KMS-11 (cell line): ENCODE measurements around the gene NFATC1.

Experiments
- H2AFZ ChIP-seq: fragments of 200-600 bp; sonication (generic); 2 replicates; pipeline ENCODE4 v1.6.1; 2016; ENCODE audit warnings: antibody characterized with exemption, mixed run types, low read depth
- H3K27ac ChIP-seq: fragments of 200-600 bp; sonication (generic); 2 replicates; pipeline ENCODE4 v1.6.1; 2016; ENCODE audit warnings: mild to moderate bottlenecking, mixed run types
- H3K27me3 ChIP-seq: fragments of 200-600 bp; sonication (generic); 2 replicates; pipeline ENCODE4 v1.6.1; 2017; ENCODE audit warnings: mild to moderate bottlenecking, low read depth, mixed run types, moderate library complexity; ENCODE audit not compliant: insufficient read depth
- H3K36me3 ChIP-seq: fragments of 200-600 bp; sonication (generic); 2 replicates; pipeline ENCODE4 v1.6.1; 2017; ENCODE audit warnings: mild to moderate bottlenecking, mixed run types; ENCODE audit not compliant: insufficient read depth
- H3K4me1 ChIP-seq: fragments of 200-600 bp; sonication (generic); 2 replicates; pipeline ENCODE4 v1.6.1; 2016; ENCODE audit warnings: mild to moderate bottlenecking, low read depth, mixed run types; ENCODE audit not compliant: poor library complexity, severe bottlenecking
- H3K4me2 ChIP-seq: fragments of 200-600 bp; sonication (generic); 2 replicates; pipeline ENCODE4 v1.7.0; 2016; ENCODE audit warnings: mild to moderate bottlenecking, mixed run types
- H3K4me3 ChIP-seq: fragments of 200-600 bp; sonication (generic); IDR thresholded peaks from 2 replicates; pipeline ENCODE4 v1.6.1; 2017; ENCODE audit warnings: low read depth, low read length, mixed read lengths; ENCODE audit not compliant: insufficient read depth
- H3K79me2 ChIP-seq: fragments of 200-600 bp; sonication (generic); 2 replicates; pipeline ENCODE4 v1.6.1; 2016; ENCODE audit warnings: low read depth, mixed run types; ENCODE audit not compliant: insufficient read depth
- H3K9ac ChIP-seq: fragments of 200-600 bp; sonication (generic); 2 replicates; pipeline ENCODE4 v1.6.1; 2016; ENCODE audit warnings: mild to moderate bottlenecking, mixed run types
- H4K20me1 ChIP-seq: fragments of 200-600 bp; sonication (generic); 2 replicates; pipeline ENCODE4 v1.6.1; 2016; ENCODE audit warnings: mild to moderate bottlenecking, mixed run types; ENCODE audit not compliant: insufficient read depth
- TF ChIP-seq, protein P1 (sequence below): fragments of 200-600 bp; sonication (generic); conservative IDR thresholded peaks from 2 replicates; pipeline ENCODE4 v1.6.1; 2017; ENCODE audit warnings: low read depth, mild to moderate bottlenecking, antibody characterized with exemption, low read length, moderate library complexity, mixed read lengths

The NFATC1 gene

DNA sequence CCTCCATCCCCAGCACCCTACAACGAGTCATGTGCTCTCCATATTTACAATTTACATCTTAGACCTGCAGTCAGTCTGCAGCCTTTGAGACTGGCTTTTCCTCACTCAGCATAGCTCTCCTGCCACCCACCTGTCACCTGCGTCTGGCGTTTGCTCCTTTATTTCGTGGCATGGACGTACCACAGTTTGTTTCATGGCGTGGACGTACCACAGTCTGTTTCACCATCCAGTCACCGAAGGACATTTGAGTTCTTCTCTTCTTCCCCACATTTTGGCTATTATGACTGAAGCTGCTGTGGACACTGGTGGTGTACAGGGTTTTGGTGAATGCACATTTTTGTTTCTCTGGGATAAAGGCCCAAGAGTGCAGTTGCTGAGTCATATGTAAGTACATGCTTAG is 142.0 kb downstream of the NFATC1 start:
- Histone ChIP-seq H4K20me1 (no peaks in the 10 kb centered on the region), H3K27me3 (no peaks in the 10 kb centered on the region), H3K4me1 (no peaks in the 10 kb centered on the region), H3K4me3 (no peak overlapping the region), H3K4me2 (no peak overlapping the region), H3K79me2 (no peaks in the 10 kb centered on the region), H3K27ac (no peak overlapping the region), H3K36me3 (no peaks in the 10 kb centered on the region), H3K9ac (no peak overlapping the region), H2AFZ (no peak overlapping the region)
- TF ChIP-seq, protein P1, sequence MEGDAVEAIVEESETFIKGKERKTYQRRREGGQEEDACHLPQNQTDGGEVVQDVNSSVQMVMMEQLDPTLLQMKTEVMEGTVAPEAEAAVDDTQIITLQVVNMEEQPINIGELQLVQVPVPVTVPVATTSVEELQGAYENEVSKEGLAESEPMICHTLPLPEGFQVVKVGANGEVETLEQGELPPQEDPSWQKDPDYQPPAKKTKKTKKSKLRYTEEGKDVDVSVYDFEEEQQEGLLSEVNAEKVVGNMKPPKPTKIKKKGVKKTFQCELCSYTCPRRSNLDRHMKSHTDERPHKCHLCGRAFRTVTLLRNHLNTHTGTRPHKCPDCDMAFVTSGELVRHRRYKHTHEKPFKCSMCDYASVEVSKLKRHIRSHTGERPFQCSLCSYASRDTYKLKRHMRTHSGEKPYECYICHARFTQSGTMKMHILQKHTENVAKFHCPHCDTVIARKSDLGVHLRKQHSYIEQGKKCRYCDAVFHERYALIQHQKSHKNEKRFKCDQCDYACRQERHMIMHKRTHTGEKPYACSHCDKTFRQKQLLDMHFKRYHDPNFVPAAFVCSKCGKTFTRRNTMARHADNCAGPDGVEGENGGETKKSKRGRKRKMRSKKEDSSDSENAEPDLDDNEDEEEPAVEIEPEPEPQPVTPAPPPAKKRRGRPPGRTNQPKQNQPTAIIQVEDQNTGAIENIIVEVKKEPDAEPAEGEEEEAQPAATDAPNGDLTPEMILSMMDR: no peak

DNA sequence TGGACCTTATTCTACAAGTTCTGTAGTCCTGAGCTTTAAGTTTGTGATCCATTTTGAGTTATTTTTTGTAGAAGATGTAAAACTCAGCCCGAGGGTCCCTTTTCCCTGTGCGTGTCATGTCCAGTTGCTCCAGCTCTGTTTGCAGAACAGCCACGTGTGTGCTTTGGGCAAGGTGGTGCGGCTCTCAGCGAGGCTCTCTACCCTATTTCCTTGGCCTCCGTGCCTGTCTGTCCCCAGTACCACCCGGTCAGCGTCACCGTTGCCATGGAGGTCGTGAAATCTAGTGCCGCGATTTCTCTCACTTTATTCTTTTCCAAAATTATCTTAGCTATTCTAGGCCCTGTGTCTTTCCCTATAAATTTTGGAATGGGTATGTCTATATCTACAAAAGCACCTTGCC is 142.9 kb downstream of the NFATC1 start:
- TF ChIP-seq, protein P1: no peak
- H3K4me2 ChIP-seq: no peak overlapping the region
- no peak overlapping the region for H2AFZ ChIP-seq
- no peaks in the 10 kb centered on the region for H3K79me2 ChIP-seq
- H3K36me3 ChIP-seq: no peaks in the 10 kb centered on the region
- H3K9ac ChIP-seq: no peak overlapping the region
- no peaks in the 10 kb centered on the region for H3K27me3 ChIP-seq
- H3K27ac ChIP-seq: no peak overlapping the region
- H3K4me3 ChIP-seq: no peak overlapping the region
- H4K20me1 ChIP-seq: no peaks in the 10 kb centered on the region
- no peaks in the 10 kb centered on the region for H3K4me1 ChIP-seq

DNA sequence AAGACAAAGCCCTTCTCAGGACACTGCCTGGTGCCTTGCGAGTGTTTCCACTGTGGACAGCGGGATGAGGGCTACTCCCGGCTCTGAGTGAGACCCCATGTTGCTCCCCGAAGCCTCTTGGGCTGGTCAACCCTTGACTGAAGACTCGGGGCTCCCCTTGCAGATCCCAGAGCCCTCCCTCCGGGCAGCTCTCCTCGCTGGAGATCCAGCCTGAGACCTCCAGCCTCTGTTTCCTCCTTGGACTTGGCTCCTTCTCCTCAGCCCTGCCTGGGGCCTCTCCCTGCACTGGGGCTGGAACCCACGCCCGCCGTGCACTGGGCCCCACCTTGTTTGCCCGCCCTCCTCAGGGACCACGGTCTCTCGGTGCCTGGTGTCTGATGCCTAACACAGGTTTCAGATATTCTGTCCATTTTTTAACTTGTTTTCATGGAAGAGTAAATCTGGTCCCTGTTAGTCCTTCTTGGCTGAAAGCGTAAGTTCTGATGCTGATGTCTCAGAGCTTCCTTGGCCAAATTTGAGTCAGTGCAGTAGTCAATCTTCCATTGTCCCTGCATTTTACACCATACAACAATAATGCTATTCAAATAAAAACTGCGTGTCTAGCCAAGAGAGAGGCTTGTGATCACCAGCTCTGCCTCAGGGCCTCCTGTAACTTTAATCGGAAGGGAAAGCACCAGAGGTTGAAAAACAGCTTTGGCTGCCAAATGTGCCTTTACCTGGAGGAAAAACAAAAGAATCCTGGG is 144.6 kb downstream of the NFATC1 start:
- H3K4me2 ChIP-seq: no peak overlapping the region
- no peak overlapping the region for H3K9ac ChIP-seq
- no peak overlapping the region for H2AFZ ChIP-seq
- H3K27me3 ChIP-seq: peaks cover 6% of the 10 kb centered on the region; the same call in 1 of the 2 replicates
- H4K20me1 ChIP-seq: no peaks in the 10 kb centered on the region
- H3K36me3 ChIP-seq: no peaks in the 10 kb centered on the region
- H3K27ac ChIP-seq: no peak overlapping the region
- no peaks in the 10 kb centered on the region for H3K79me2 ChIP-seq
- TF ChIP-seq, protein P1: no peak
- no peaks in the 10 kb centered on the region for H3K4me1 ChIP-seq
- no peak overlapping the region for H3K4me3 ChIP-seq

DNA sequence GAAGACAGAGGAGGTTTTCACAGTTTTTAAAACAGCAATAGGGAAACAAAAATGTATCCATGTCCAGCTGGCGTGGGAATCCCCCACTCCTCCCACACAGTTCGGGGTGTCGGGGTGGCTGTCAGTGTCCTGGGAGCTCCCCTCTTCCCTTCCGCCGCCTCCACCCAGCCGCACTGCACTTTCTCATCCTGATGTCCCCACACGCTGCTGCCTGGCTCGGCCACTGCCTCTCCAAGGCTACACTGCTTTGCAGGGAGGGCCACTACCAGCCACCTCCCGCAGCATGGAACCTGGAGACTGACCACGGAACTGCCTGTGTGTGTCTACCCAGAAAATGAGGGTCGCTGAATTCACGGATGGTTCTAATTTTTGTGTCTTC is 145.2 kb downstream of the NFATC1 start:
- no peak overlapping the region for H3K27ac ChIP-seq
- H2AFZ ChIP-seq: no peak overlapping the region
- TF ChIP-seq, protein P1: no peak
- H3K9ac ChIP-seq: no peak overlapping the region
- H3K27me3 ChIP-seq: peaks cover 9% of the 10 kb centered on the region; the same call in 1 of the 2 replicates
- H3K36me3 ChIP-seq: no peaks in the 10 kb centered on the region
- H4K20me1 ChIP-seq: no peaks in the 10 kb centered on the region
- H3K4me3 ChIP-seq: no peak overlapping the region
- no peaks in the 10 kb centered on the region for H3K79me2 ChIP-seq
- no peaks in the 10 kb centered on the region for H3K4me1 ChIP-seq
- no peak overlapping the region for H3K4me2 ChIP-seq
